Bronchial epithelial cell (primary cell): ENCODE measurements around the gene MAP1B. TPM values are rescaled to one million over a fixed set of nuclear protein-coding genes. Genes with fewer than 3 reads are reported as not detected.

Experiments
- DNase-seq: peaks from one replicate; pipeline ENCODE4 v3.0.0-alpha.2; 2010; ENCODE audit warnings: low read depth
- FAIRE-seq: peaks from 2 replicates; lab custom pipeline; 2011; peaks lifted over from hg19 to GRCh38; lab: Jason Lieb, UNC
- H3K27me3 ChIP-seq: 2 replicates; pipeline ENCODE4 v1.5.1; 2011; ENCODE audit warnings: low read length; ENCODE audit not compliant: control insufficient read depth, insufficient read depth
- H3K36me3 ChIP-seq: 2 replicates; pipeline ENCODE4 v1.5.1; 2011; ENCODE audit warnings: low read length; ENCODE audit not compliant: control insufficient read depth, insufficient read depth
- H3K4me3 ChIP-seq: 2 replicates; pipeline ENCODE4 v1.5.1; 2011; ENCODE audit warnings: mild to moderate bottlenecking, low read depth, low read length, control low read depth
- CTCF ChIP-seq: IDR thresholded peaks from 2 replicates; pipeline ENCODE4 v1.5.1; 2011; ENCODE audit warnings: mild to moderate bottlenecking, moderate library complexity, low read length, control low read depth, inconsistent platforms; ENCODE audit not compliant: insufficient read depth, severe bottlenecking
- total RNA-seq: library from RNA; depleted of rRNA; stranded (reverse); fragments of >200 nt; gene quantifications from 2 replicates; pipeline ENCODE4 v1.2.1, GENCODE V29; 2014

Gene MAP1B
- total RNA-seq, 1 donor from 2014 or later = 5.8 TPM

GRCh38 chr5:72206994-72207393 lies 99.7 kb downstream of the MAP1B start:
- H3K27me3 ChIP-seq = no peaks in the 10 kb centered on the region
- no peak for TF ChIP-seq CTCF
- no peak overlapping the region for H3K4me3 ChIP-seq
- no peaks in the 10 kb centered on the region for H3K36me3 ChIP-seq
- FAIRE-seq = no peak
- DNase-seq = no peak

GRCh38 chr5:72208324-72208926 lies 101.2 kb downstream of the MAP1B start:
- Histone ChIP-seq H3K27me3 (no peaks in the 10 kb centered on the region), H3K36me3 (no peaks in the 10 kb centered on the region), H3K4me3 (no peak overlapping the region)
- DNase-seq = no peak
- no peak for FAIRE-seq
- no peak for TF ChIP-seq CTCF

- FAIRE-seq = no peak
- no peak for TF ChIP-seq CTCF
- H3K4me3 ChIP-seq = no peak overlapping the region
- no peaks in the 10 kb centered on the region for H3K27me3 ChIP-seq
- no peaks in the 10 kb centered on the region for H3K36me3 ChIP-seq
- no peak for DNase-seq
Measured at GRCh38 chr5:72209147-72210115, 102.2 kb downstream of the MAP1B start.

- FAIRE-seq (no peak), DNase-seq (peak; percentile 84)
- Histone ChIP-seq H3K27me3 (no peaks in the 10 kb centered on the region), H3K4me3 (no peak overlapping the region), H3K36me3 (no peaks in the 10 kb centered on the region)
- no peak for TF ChIP-seq CTCF
Measured at GRCh38 chr5:72210888-72211678, 103.8 kb downstream of the MAP1B start.

- Histone ChIP-seq H3K36me3 (no peaks in the 10 kb centered on the region), H3K27me3 (no peaks in the 10 kb centered on the region), H3K4me3 (no peak overlapping the region)
- FAIRE-seq (no peak), DNase-seq (no peak)
- TF ChIP-seq CTCF = no peak
Measured at GRCh38 chr5:72212171-72212570, 104.9 kb downstream of the MAP1B start.
